ENCODE measurements around the gene PKN2.
"Not testable (repeated sequence)": the region's sequence is repeated elsewhere in the genome, so short reads cannot be mapped to it uniquely, and the experiment has no call there.

PKN2 gene

GRCh38 chr1:88787023-88787903 is 103.2 kb downstream of the PKN2 start:
- DNase-seq (ENCODE audit: low read depth in 2 of 2): no peak

- no peak for DNase-seq (ENCODE audit: low read depth in 2 of 2)
Observed at GRCh38 chr1:88791192-88791591, 107.1 kb downstream of the PKN2 start.

- no peak for DNase-seq (ENCODE audit: low read depth in 2 of 2)
Observed at GRCh38 chr1:88799491-88799890, 115.4 kb downstream of the PKN2 start.

- DNase-seq (ENCODE audit: low read depth in 2 of 2): peak in 1 of 2 donors; percentile 11
Observed at GRCh38 chr1:88800382-88801051, 116.4 kb downstream of the PKN2 start.

- no peak for DNase-seq (ENCODE audit: low read depth in 2 of 2)
Observed at GRCh38 chr1:88801575-88802208, 117.6 kb downstream of the PKN2 start.

- DNase-seq (ENCODE audit: low read depth in 2 of 2): no peak
Observed at GRCh38 chr1:88802404-88802803, 118.3 kb downstream of the PKN2 start.

GRCh38 chr1:88802950-88803349 is 118.9 kb downstream of the PKN2 start:
- DNase-seq (ENCODE audit: low read depth in 2 of 2): no peak

GRCh38 chr1:88803444-88803843 is 119.4 kb downstream of the PKN2 start:
- no peak for DNase-seq (ENCODE audit: low read depth in 2 of 2)

- no peak for DNase-seq (ENCODE audit: low read depth in 2 of 2)
Observed at GRCh38 chr1:88812366-88812765, 128.3 kb downstream of the PKN2 start.

- no peak for DNase-seq (ENCODE audit: low read depth in 2 of 2)
Observed at GRCh38 chr1:88813471-88813870, 129.4 kb downstream of the PKN2 start.

- not testable (repeated sequence) for DNase-seq (ENCODE audit: low read depth in 2 of 2)
Observed at GRCh38 chr1:88819642-88820041, 135.6 kb downstream of the PKN2 start.

- DNase-seq (ENCODE audit: low read depth in 2 of 2): no peak
Observed at GRCh38 chr1:88825721-88826120, 141.6 kb downstream of the PKN2 start.

GRCh38 chr1:88847643-88848042 is 163.6 kb downstream of the PKN2 start:
- no peak for DNase-seq (ENCODE audit: low read depth in 2 of 2)

- DNase-seq (ENCODE audit: low read depth in 2 of 2): no peak
Observed at GRCh38 chr1:88851303-88852063, 167.4 kb downstream of the PKN2 start.

- DNase-seq (ENCODE audit: low read depth in 2 of 2): no peak
Observed at GRCh38 chr1:88867743-88868521, 183.9 kb downstream of the PKN2 start.

GRCh38 chr1:88869644-88870043 is 185.6 kb downstream of the PKN2 start:
- not testable (repeated sequence) for DNase-seq (ENCODE audit: low read depth in 2 of 2)

- DNase-seq (ENCODE audit: low read depth in 2 of 2): no peak
Observed at GRCh38 chr1:88873737-88874349, 189.8 kb downstream of the PKN2 start.

GRCh38 chr1:88875595-88875994 is 191.5 kb downstream of the PKN2 start:
- no peak for DNase-seq (ENCODE audit: low read depth in 2 of 2)

- DNase-seq (ENCODE audit: low read depth in 2 of 2): no peak
Observed at GRCh38 chr1:88876573-88877365, 192.7 kb downstream of the PKN2 start.

GRCh38 chr1:88877382-88877825 is 193.3 kb downstream of the PKN2 start:
- no peak for DNase-seq (ENCODE audit: low read depth in 2 of 2)
